M059J (cell line): Measurements from ENCODE around the gene YKT6. TPM values are rescaled to one million over a fixed set of nuclear protein-coding genes. Genes with fewer than 3 reads are reported as not detected.
A peak's percentile ranks its signal among the peaks of the same experiment; 100 is the strongest.
"Not testable (repeated sequence)": the region's sequence is repeated elsewhere in the genome, so short reads cannot be mapped to it uniquely, and the experiment has no call there.

Experiments used
- DNase-seq: peaks from one replicate; pipeline ENCODE4 v3.0.0-alpha.2; 2012; ENCODE audit warnings: low read depth
- total RNA-seq: library from RNA; depleted of rRNA; stranded (reverse); fragments of >200 nt; shearing (Covaris generic); gene quantifications from 2 replicates; pipeline ENCODE4 v1.2.3, GENCODE V29; 2014

YKT6 gene
- total RNA-seq, 1 experiment from 2014 or later = 128 TPM

- no peak for DNase-seq
These were observed 7.6 kb upstream of the YKT6 start for GRCh38 chr7:44193011-44193802.

- peak; percentile 61 for DNase-seq
These were observed 6.7 kb upstream of the YKT6 start for GRCh38 chr7:44194069-44194468.

DNA sequence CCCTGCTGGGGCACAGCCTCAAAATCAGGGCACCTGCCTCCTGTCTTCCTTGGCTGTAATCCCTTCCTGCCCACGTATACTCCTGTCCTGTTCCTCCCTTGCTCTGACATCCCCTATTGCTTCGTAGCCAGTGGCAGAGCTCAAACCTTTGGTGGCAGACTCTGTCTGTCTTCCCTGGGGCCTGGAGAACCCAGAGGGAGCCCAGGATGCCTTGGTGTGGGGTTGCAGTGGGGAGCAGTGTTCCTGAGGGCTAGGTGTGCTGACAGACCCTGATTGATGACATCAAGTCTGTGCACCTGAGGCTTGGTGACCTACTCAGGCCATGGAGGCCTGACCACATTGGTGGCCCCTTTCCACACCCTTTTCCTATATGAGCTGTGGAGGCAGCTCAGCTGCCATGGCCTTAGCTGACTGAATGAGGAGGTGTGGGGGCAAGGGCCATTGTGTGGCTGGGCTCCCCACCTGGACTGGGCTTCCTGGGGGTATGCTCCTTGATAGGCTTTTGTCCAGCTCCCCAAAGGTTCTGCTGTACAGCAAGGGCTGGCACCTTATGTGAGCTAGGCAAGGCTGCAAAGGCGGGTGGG, 6.1 kb upstream of the YKT6 start:
- no peak for DNase-seq

- DNase-seq = peak; percentile 68
These were observed 4.9 kb upstream of the YKT6 start for GRCh38 chr7:44195889-44196288.

GRCh38 chr7:44196450-44196872, 4.3 kb upstream of the YKT6 start:
- DNase-seq = peak; percentile 63

- no peak for DNase-seq
These were observed 3.3 kb upstream of the YKT6 start for GRCh38 chr7:44197474-44197873.

GRCh38 chr7:44200163-44200562, 615 bp upstream of the YKT6 start:
- DNase-seq = not testable (repeated sequence)

GRCh38 chr7:44201813-44202212, 1.0 kb downstream of the YKT6 start:
- peak; percentile 40 for DNase-seq

DNA sequence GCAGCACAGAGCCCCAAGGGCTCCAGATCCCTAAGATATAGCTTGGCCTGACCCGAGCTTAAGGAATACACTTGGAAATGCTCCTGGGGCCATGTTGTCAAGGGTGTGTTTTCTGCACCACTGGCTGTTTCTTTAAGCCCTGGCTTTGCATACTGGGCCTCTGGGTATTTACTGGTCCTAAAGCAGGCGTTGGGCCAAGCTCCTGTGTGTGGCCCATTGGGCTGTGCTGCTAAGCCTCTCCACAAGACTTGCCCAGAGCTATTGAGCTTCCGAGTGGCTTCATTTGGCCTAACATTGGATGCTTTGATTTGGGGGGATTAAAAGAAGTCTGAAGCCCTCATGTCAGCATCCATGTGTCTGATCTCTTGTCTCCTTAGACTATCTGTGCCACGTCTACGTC, 5.2 kb downstream of the YKT6 start:
- no peak for DNase-seq

GRCh38 chr7:44208085-44208484, 7.3 kb downstream of the YKT6 start:
- DNase-seq = no peak

DNA sequence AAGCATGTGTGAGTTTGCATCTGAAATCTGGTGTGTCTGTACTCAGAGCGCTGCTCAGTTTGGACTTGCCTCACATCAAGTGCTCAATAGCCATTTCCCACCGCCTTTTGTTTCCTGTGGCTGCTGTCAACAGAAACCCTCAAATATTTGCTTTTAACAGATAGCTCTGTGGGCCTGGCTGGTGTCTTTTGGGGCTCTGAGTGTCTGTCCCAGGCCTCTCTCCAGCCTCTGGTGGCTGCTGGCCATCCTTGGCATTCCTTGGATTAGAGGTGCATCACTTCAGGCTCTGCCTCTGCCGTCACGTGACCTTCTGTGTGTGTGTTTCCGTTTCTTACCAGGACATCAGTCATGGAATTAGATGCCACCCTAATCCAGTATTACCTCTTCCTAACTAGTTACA, 9.3 kb downstream of the YKT6 start:
- no peak for DNase-seq

GRCh38 chr7:44211126-44211675, 10.4 kb downstream of the YKT6 start:
- no peak for DNase-seq

- no peak for DNase-seq
These were observed 11.2 kb downstream of the YKT6 start for GRCh38 chr7:44212018-44212417.

GRCh38 chr7:44212581-44213184, 11.9 kb downstream of the YKT6 start:
- DNase-seq = no peak

- DNase-seq = no peak
These were observed 12.6 kb downstream of the YKT6 start for GRCh38 chr7:44213206-44213876.

DNA sequence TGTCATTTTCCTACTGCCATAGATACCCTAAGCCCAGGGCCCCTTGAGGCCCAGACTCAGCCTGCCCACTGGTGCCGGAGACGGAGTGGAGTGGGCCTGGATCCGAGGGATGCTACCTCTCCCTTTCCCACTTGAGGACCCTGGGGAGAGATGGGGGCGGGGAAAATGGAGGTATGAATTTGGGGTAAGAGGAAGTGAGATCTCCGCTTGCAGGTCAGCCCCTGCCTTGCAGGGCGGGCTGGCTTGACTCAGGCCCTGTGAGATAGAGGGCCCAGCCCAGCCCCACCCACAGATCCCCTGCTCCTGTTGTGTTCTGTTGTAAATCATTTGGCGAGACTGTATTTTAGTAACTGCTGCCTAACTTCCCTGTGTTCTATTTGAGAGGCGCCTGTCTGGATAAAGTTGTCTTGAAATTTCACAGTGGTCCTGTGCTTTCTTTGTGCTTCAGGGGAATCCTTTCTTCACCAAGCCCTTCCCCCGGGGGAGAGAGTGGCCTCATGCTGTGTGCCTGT, 13.2 kb downstream of the YKT6 start:
- DNase-seq = no peak

DNA sequence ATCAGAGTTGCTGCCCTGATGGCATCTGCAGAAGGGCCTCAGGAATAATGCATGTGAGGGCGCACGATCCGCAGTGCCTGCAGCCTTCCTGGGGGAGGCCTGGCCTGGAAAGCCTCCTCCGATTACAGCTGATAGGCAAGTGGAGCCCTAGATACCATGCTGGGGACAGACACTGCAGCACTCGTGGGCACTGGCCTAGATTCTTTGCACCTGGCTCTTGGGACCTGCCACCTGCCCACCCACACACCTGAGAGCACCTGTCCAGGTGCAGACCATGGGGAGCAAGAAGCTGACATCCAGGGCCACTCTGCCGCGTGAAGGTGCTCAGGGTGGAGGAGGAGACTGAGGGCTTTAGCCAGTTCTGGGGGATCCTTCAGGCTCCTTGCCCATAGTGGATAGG, 14.8 kb downstream of the YKT6 start:
- DNase-seq = no peak

DNA sequence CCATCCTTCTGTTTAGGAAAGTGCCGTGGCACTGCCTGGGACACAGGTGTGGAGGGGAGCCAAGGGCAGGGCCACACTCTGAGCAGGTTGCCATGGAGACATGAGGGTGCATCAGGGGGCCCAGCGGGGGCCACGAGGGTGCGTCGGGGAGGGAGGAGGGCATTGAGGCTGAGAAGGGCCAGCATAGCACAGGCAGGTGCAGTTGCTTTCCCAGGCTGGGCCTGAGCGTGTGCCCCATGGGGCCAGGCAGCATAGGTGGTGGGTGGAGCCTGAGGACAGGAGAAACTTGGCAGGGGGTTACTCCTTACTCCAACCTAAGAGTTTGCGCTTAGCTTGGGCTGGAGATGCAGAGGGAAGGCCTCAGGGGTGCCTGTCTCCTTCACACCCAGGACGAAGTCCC, 15.2 kb downstream of the YKT6 start:
- no peak for DNase-seq

DNA sequence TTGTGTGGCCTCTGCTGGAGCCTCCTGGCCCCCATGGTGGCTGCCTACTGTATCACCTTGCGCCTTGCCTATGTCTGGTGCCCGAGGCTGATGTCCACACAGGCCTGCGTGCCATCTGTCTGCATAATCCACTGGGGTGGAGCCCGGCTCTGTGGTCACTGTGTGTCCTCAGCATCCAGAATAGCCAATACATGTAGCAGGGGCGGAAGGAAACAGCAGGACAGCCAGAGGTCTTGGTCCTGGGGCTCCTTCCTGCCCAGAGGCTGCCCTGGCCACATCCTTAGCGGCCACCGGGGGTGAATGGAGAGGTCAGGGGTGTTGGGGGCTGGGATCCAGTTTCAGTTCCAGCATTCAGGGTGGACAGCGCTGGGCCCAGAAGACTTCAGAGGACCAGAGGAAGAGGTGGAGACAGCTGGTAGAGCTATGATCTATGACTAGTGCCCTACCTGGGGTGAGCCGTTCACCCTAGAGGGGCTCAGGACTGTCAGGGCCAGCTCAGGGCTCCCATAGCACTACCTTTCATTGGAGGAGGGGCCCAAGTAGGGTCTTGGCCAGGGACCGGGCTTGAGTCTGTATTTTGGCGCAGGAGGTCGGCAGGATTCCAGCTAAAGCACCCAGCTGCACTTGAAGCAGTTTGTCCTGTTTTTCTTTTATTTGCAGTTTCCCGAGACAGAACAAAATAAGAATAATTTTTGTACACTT, 15.9 kb downstream of the YKT6 start:
- no peak for DNase-seq

DNA sequence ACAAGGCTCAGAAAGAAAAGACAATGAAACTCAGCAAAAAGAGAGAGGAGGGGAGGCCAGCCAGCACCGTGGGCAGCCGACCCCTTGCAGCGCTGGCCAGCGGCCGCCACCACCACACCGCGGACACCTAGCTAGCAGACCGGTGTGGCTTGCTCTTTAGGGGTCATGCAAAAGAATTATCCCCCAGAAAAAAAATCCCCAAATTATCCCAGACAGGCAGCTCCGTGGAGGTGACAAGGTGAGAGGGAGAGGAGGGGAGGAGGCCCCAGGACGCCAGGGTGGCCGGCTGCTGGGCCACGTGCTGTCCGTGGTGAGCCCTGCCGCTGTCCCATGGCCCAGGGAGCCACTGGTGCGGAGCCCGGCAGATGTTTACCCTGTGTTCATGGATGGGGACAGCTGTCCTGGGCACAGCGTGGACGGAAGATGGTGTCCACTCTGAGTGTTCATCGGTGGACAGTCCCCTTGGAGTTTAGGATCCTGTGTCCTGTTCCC, 16.5 kb downstream of the YKT6 start:
- no peak for DNase-seq

GRCh38 chr7:44217852-44218402, 17.1 kb downstream of the YKT6 start:
- no peak for DNase-seq
